SK-N-SH (cell line): Measurements from ENCODE around the gene TMEM131L. TPM values are rescaled to one million over a fixed set of nuclear protein-coding genes. Genes with fewer than 3 reads are reported as not detected.

Source experiments
- CTCF ChIA-PET: fragments of 300-600, 350-600 bp; formaldehyde crosslinking; extraction: SDS; loops from one replicate; lab custom pipeline; 2021; lab: Yijun Ruan, JAX
- POLR2A ChIA-PET: fragments of 350-600 bp; sonication (Branson Sonifier 250); formaldehyde crosslinking; extraction: SDS; loops from one replicate; lab custom pipeline; 2020; ENCODE audit warnings: antibody characterized with exemption, inconsistent platforms; lab: Yijun Ruan, JAX
- DNase-seq: peaks from one replicate; pipeline ENCODE4 v3.0.0; 2012
- H2AFZ ChIP-seq: fragments of 200-600 bp; sonication (generic); 2 replicates; pipeline ENCODE4 v1.8.1; 2016; ENCODE audit warnings: antibody characterized with exemption, mild to moderate bottlenecking, low read depth
- H3F3A ChIP-seq: fragments of 200-600 bp; sonication (generic); replicated peaks from 2 replicates; pipeline ENCODE3; 2016; ENCODE audit warnings: antibody characterized with exemption, mild to moderate bottlenecking; ENCODE audit not compliant: insufficient read depth
- H3K27ac ChIP-seq, 2 experiments: fragments of 200-500 bp in 1 of 2; fragments of 200-600 bp in 1 of 2; sonication (Bioruptor generic) in 1 of 2; sonication (generic), shearing (Covaris generic) in 1 of 2; 2 replicates each; pipeline versions ENCODE4 v1.5.1 to v1.6.1; 2014 to 2016; ENCODE audit warnings: low read depth in 2 of 2, inconsistent platforms in 1 of 2, low read length in 1 of 2, mild to moderate bottlenecking in 1 of 2, mixed read lengths in 1 of 2
- H3K27me3 ChIP-seq: fragments of 200-600 bp; sonication (generic), shearing (Covaris generic); 2 replicates; pipeline ENCODE4 v1.6.1; 2016; ENCODE audit warnings: mixed run types; ENCODE audit not compliant: insufficient read depth
- H3K36me3 ChIP-seq, 2 experiments: fragments of 200-500 bp in 1 of 2; fragments of 200-600 bp in 1 of 2; sonication (Bioruptor generic) in 1 of 2; sonication (generic) in 1 of 2; replicated peaks in 1 of 2; 2 replicates each; pipeline versions ENCODE3 to v1.5.1; 2014 to 2016; ENCODE audit warnings: low read length in 1 of 2, mild to moderate bottlenecking in 1 of 2; ENCODE audit not compliant: insufficient read depth in 2 of 2, control insufficient read depth in 1 of 2
- H3K4me1 ChIP-seq, 2 experiments: fragments of 200-500 bp in 1 of 2; fragments of 200-600 bp in 1 of 2; sonication (Bioruptor generic) in 1 of 2; sonication (generic), shearing (Covaris generic) in 1 of 2; 2 replicates each; pipeline versions ENCODE4 v1.5.1 to v1.6.1; 2014 to 2016; ENCODE audit warnings: low read depth in 1 of 2, low read length in 1 of 2, mixed run types in 1 of 2; ENCODE audit not compliant: insufficient read depth in 2 of 2, control insufficient read depth in 1 of 2
- H3K4me2 ChIP-seq: fragments of 200-600 bp; sonication (generic), shearing (Covaris generic); 2 replicates; pipeline ENCODE4 v1.6.1; 2017; ENCODE audit warnings: mixed run types
- H3K4me3 ChIP-seq, 2 experiments: fragments of 200-500 bp in 1 of 2; fragments of 200-600 bp in 1 of 2; sonication (Bioruptor generic) in 1 of 2; sonication (generic), shearing (Covaris generic) in 1 of 2; 2 replicates each; pipeline versions ENCODE4 v1.5.1 to v1.8.1; 2014 to 2016; ENCODE audit warnings: low read depth in 2 of 2, inconsistent platforms in 1 of 2, low read length in 1 of 2, mild to moderate bottlenecking in 1 of 2, mixed read lengths in 1 of 2, moderate library complexity in 1 of 2
- H3K79me2 ChIP-seq: fragments of 200-600 bp; sonication (generic); 2 replicates; pipeline ENCODE4 v1.8.1; 2017; ENCODE audit warnings: mild to moderate bottlenecking; ENCODE audit not compliant: insufficient read depth
- H3K9ac ChIP-seq: fragments of 200-600 bp; sonication (generic); 2 replicates; pipeline ENCODE4 v1.6.1; 2017; ENCODE audit warnings: mixed run types
- H3K9me2 ChIP-seq: fragments of 200-600 bp; sonication (generic); 2 replicates; pipeline ENCODE4 v1.6.1; 2017; ENCODE audit warnings: mixed run types
- H3K9me3 ChIP-seq: fragments of 200-600 bp; sonication (generic); 2 replicates; pipeline ENCODE4 v1.6.1; 2017; ENCODE audit warnings: mixed run types, mild to moderate bottlenecking, moderate library complexity
- H4K20me1 ChIP-seq: fragments of 200-600 bp; sonication (generic); 2 replicates; pipeline ENCODE4 v1.6.1; 2017; ENCODE audit warnings: mild to moderate bottlenecking, mixed run types; ENCODE audit not compliant: insufficient read depth
- CHD2 ChIP-seq: fragments of 150-350 bp; IDR thresholded peaks from 2 replicates; pipeline ENCODE4 v1.6.1; 2018; ENCODE audit warnings: low read length; ENCODE audit not compliant: partially characterized antibody
- ELF1 ChIP-seq: IDR thresholded peaks from 2 replicates; pipeline ENCODE4 v1.4.0; 2012
- EZH2phosphoT487 ChIP-seq: fragments of 200-600 bp; sonication (generic); IDR thresholded peaks from 2 replicates; pipeline ENCODE4 v1.6.1; 2017; ENCODE audit warnings: low read depth, mixed run types, mild to moderate bottlenecking, antibody characterized with exemption, moderate library complexity, borderline replicate concordance
- FOXM1 ChIP-seq: IDR thresholded peaks from 2 replicates; pipeline ENCODE4 v1.4.0; 2012; ENCODE audit warnings: low read depth, mild to moderate bottlenecking
- MEF2A ChIP-seq: IDR thresholded peaks from 2 replicates; pipeline ENCODE4 v1.4.0; 2012; ENCODE audit warnings: low read depth, borderline replicate concordance
- MXI1 ChIP-seq: IDR thresholded peaks from 2 replicates; pipeline ENCODE4 v1.6.1; 2012; ENCODE audit warnings: mild to moderate bottlenecking, low read depth, low read length, improper control_type of control experiment
- NFIC ChIP-seq: IDR thresholded peaks from 2 replicates; pipeline ENCODE4 v1.4.0; 2012; ENCODE audit warnings: borderline replicate concordance
- NRF1 ChIP-seq: IDR thresholded peaks from 2 replicates; pipeline ENCODE4 v1.6.1; 2012; ENCODE audit warnings: low read depth, mild to moderate bottlenecking, low read length
- RXRA ChIP-seq: IDR thresholded peaks from 2 replicates; pipeline ENCODE4 v1.4.0; 2012; ENCODE audit warnings: low read depth, mild to moderate bottlenecking, borderline replicate concordance
- SIN3A ChIP-seq: IDR thresholded peaks from 2 replicates; pipeline ENCODE4 v1.6.1; 2012; ENCODE audit warnings: low read depth, mild to moderate bottlenecking, low read length, moderate library complexity, borderline replicate concordance
- TCF12 ChIP-seq: IDR thresholded peaks from 2 replicates; pipeline ENCODE4 v1.4.0; 2012
- YY1 ChIP-seq: IDR thresholded peaks from 2 replicates; pipeline ENCODE4 v1.4.0; 2012; ENCODE audit warnings: low read depth, mild to moderate bottlenecking
- WGBS: methylation state at CpG from one replicate; pipeline ENCODE4 v1.1.6; 2017; ENCODE audit warnings: low lambda C conversion rate; 5-methylcytosine and 5-hydroxymethylcytosine counted together
- polyA plus RNA-seq, 3 experiments: library from polyadenylated mRNA; depleted of rRNA; stranded (reverse); fragments of >200 nt; gene quantifications; 2 replicates each; pipeline ENCODE4 v1.2.3, GENCODE V29; 2012
- TF ChIP-seq, protein P1 (sequence below): IDR thresholded peaks from 2 replicates; pipeline ENCODE4; 2012
- TF ChIP-seq, protein P2 (sequence below): IDR thresholded peaks from 2 replicates; pipeline ENCODE4 v1.4.0; 2012; ENCODE audit warnings: low read depth, borderline replicate concordance
- TF ChIP-seq, protein P3 (sequence below): fragments of 150-350 bp; IDR thresholded peaks from 2 replicates; pipeline ENCODE4 v1.6.1; 2016; ENCODE audit warnings: mild to moderate bottlenecking, low read depth, low read length
- TF ChIP-seq, protein P4 (sequence below): IDR thresholded peaks from 2 replicates; pipeline ENCODE4 v1.4.0; 2012; ENCODE audit warnings: low read depth
- TF ChIP-seq, protein P5 (sequence below): IDR thresholded peaks from 2 replicates; pipeline ENCODE4 v1.4.0; 2012; ENCODE audit warnings: low read depth, borderline replicate concordance

The TMEM131L gene
- polyA plus RNA-seq, 1 of the 3 experiments (the other 2 are of a cell fraction) = 6.2 TPM

DNA sequence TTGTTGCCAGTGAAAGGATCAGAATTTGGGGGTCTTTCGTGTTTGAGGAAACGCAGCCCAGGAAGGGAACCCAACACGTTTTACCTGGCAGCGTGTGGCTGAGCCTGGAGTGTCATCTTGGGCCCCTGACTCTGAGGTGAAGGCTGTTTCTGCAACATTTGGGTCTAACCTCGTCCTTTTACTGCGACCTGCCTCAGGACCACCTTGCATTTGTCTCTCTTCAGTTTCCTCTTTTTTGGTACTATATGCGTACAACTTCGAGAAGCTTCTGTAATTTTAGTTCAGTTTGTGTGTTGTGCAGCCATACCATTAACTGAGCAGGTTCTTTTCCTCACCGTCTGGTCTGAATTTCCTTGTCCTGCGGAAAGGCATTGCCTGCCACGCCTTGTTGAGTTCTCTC lies 61.5 kb downstream of the TMEM131L start:
- no peaks in the 10 kb centered on the region for H3F3A ChIP-seq
- DNase-seq = no peak
- 94% methylated on average over 11 of the region's 11 CpGs for whole genome bisulfite sequencing
- no peak overlapping the region for H3K9ac ChIP-seq
- CTCF ChIA-PET = no interaction called here
- H3K27me3 ChIP-seq = no peaks in the 10 kb centered on the region
- POLR2A ChIA-PET = no interaction called here
- H3K4me3 ChIP-seq = no peak overlapping the region
- no peak overlapping the region for H2AFZ ChIP-seq
- H3K4me1 ChIP-seq = peaks cover 3 to 11% of the 10 kb centered on the region in 2 experiments; a peak in 3 of 4 replicates
- no peak overlapping the region for H3K4me2 ChIP-seq
- no peaks in the 10 kb centered on the region for H3K36me3 ChIP-seq
- 0 out of 2 replicates have a peak, but pooled peaks cover 4% of the 10 kb centered on the region for H4K20me1 ChIP-seq
- no peak overlapping the region for H3K27ac ChIP-seq
- no peaks in the 10 kb centered on the region for H3K9me2 ChIP-seq
- peaks cover 5% of the 10 kb centered on the region; the same call in 1 of the 2 replicates for H3K79me2 ChIP-seq
- TF ChIP-seq NFIC (no peak), CHD2 (no peak), NRF1 (no peak), TCF12 (no peak), YY1 (no peak), FOXM1 (no peak), MXI1 (no peak), ELF1 (no peak), EZH2phosphoT487 (no peak), SIN3A (no peak), RXRA (no peak), MEF2A (no peak)
- TF ChIP-seq, protein P1, sequence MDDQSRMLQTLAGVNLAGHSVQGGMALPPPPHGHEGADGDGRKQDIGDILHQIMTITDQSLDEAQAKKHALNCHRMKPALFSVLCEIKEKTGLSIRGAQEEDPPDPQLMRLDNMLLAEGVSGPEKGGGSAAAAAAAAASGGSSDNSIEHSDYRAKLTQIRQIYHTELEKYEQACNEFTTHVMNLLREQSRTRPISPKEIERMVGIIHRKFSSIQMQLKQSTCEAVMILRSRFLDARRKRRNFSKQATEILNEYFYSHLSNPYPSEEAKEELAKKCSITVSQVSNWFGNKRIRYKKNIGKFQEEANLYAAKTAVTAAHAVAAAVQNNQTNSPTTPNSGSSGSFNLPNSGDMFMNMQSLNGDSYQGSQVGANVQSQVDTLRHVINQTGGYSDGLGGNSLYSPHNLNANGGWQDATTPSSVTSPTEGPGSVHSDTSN = no peak
- TF ChIP-seq, protein P2, sequence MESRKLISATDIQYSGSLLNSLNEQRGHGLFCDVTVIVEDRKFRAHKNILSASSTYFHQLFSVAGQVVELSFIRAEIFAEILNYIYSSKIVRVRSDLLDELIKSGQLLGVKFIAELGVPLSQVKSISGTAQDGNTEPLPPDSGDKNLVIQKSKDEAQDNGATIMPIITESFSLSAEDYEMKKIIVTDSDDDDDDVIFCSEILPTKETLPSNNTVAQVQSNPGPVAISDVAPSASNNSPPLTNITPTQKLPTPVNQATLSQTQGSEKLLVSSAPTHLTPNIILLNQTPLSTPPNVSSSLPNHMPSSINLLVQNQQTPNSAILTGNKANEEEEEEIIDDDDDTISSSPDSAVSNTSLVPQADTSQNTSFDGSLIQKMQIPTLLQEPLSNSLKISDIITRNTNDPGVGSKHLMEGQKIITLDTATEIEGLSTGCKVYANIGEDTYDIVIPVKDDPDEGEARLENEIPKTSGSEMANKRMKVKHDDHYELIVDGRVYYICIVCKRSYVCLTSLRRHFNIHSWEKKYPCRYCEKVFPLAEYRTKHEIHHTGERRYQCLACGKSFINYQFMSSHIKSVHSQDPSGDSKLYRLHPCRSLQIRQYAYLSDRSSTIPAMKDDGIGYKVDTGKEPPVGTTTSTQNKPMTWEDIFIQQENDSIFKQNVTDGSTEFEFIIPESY = no peak
- TF ChIP-seq, protein P3, sequence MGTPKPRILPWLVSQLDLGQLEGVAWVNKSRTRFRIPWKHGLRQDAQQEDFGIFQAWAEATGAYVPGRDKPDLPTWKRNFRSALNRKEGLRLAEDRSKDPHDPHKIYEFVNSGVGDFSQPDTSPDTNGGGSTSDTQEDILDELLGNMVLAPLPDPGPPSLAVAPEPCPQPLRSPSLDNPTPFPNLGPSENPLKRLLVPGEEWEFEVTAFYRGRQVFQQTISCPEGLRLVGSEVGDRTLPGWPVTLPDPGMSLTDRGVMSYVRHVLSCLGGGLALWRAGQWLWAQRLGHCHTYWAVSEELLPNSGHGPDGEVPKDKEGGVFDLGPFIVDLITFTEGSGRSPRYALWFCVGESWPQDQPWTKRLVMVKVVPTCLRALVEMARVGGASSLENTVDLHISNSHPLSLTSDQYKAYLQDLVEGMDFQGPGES = no peak
- TF ChIP-seq, protein P4, sequence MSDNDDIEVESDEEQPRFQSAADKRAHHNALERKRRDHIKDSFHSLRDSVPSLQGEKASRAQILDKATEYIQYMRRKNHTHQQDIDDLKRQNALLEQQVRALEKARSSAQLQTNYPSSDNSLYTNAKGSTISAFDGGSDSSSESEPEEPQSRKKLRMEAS = no peak
- TF ChIP-seq, protein P5, sequence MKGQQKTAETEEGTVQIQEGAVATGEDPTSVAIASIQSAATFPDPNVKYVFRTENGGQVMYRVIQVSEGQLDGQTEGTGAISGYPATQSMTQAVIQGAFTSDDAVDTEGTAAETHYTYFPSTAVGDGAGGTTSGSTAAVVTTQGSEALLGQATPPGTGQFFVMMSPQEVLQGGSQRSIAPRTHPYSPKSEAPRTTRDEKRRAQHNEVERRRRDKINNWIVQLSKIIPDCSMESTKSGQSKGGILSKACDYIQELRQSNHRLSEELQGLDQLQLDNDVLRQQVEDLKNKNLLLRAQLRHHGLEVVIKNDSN = no peak
- no peaks in the 10 kb centered on the region for H3K9me3 ChIP-seq
